ENCODE data around the gene TMEM170A. TPM values are rescaled to one million over a fixed set of nuclear protein-coding genes. Genes with fewer than 3 reads are reported as not detected.

The TMEM170A gene
- total and polyA plus RNA-seq, 2 experiments from 2014 or later: 31.0 to 68.5 TPM

GRCh38 chr16:75432828-75433731 lies 31.4 kb downstream of the TMEM170A start, which contains the start of gene CFDP1:
TSS of gene CFDP1 (minus strand) at chr16:75433503. CDS start at chr16:75433352, 151 bp downstream.
- no peaks in the 10 kb centered on the region for H3K27me3 ChIP-seq (ENCODE audit: insufficient read depth)
- H3F3A ChIP-seq (replicated peaks; ENCODE audit: low read depth): peaks cover 3% of the 10 kb centered on the region
- peaks cover 47% of the 10 kb centered on the region for H3K79me2 ChIP-seq (replicated peaks; ENCODE audit: insufficient read depth)
- Mint-ChIP-seq H3K36me3 (ENCODE audit: low read depth) (peaks cover 18% of the 10 kb centered on the region), H3K27me3 (ENCODE audit: insufficient read depth, low read depth, poor library complexity) (peaks cover 12% of the 10 kb centered on the region), H3K4me1 (peaks cover 11% of the 10 kb centered on the region), H3K9me3 (peaks cover 5% of the 10 kb centered on the region; the same call in 2 of the 3 replicates), H3K27ac (peak within 1 kb of the TSS; percentile 96), H3K4me3 (peak within 1 kb of the TSS; percentile 78)
- peaks cover 32% of the 10 kb centered on the region for H4K20me1 ChIP-seq (replicated peaks; ENCODE audit: insufficient read depth)
- TF ChIP-seq STAT1 (IDR thresholded peaks at IDR 0.05; ENCODE audit: unreplicated experiment) (no peak), ZNF114 (CRISPR knock-in tag; IDR thresholded peaks at IDR 0.05) (no peak), POLR2AphosphoS5 (IDR thresholded peaks at IDR 0.05; ENCODE audit: low read depth) (peak; percentile 82), ZNF462 (CRISPR knock-in tag; IDR thresholded peaks at IDR 0.05) (no peak), REST (IDR thresholded peaks at IDR 0.05; ENCODE audit: unreplicated experiment) (no peak), EZH2 (IDR thresholded peaks at IDR 0.05; ENCODE audit: low read depth, unreplicated experiment) (no peak), NANOG (IDR thresholded peaks at IDR 0.05; ENCODE audit: borderline replicate concordance) (no peak), CTCF (conservative IDR thresholded peaks at IDR 0.05; ENCODE audit: low read depth in 2 of 2) (no peak), ZNF331 (CRISPR knock-in tag; IDR thresholded peaks at IDR 0.05; ENCODE audit: low read depth) (no peak), ETS1 (IDR thresholded peaks at IDR 0.05) (peak; percentile 55), EZH2phosphoT487 (IDR thresholded peaks at IDR 0.05; ENCODE audit: unreplicated experiment) (no peak), JUNB (IDR thresholded peaks at IDR 0.05; ENCODE audit: unreplicated experiment) (no peak), CREB1 (CRISPR knock-in tag; IDR thresholded peaks at IDR 0.05; ENCODE audit: low read depth) (peak; percentile 88)
- H3K36me3 ChIP-seq (ENCODE audit: insufficient read depth): no peaks in the 10 kb centered on the region
- H3K4me1 ChIP-seq (ENCODE audit: insufficient read depth): peaks cover 5% of the 10 kb centered on the region
- H3K4me2 ChIP-seq: peak within 1 kb of the TSS; percentile 79
- peak; percentile 98 for DNase-seq (ENCODE audit: low spot score)
- peak within 1 kb of the TSS; percentile 94 for H3K27ac ChIP-seq (ENCODE audit: low read depth)
- peak within 1 kb of the TSS; percentile 87 for H2AFZ ChIP-seq
- H3K4me3 ChIP-seq: peak within 1 kb of the TSS; percentile 58
- ATAC-seq: peak; percentile 89
- H3K9me2 ChIP-seq (ENCODE audit: insufficient read depth): peaks cover 3% of the 10 kb centered on the region; the same call in 1 of the 2 replicates

Measured in GM23338 (cell line).